Dermis microvascular lymphatic vessel endothelial cell (primary cell): ENCODE results near the gene NFIA. TPM values are rescaled to one million over a fixed set of nuclear protein-coding genes. Genes with fewer than 3 reads are reported as not detected.

Experiments
- DNase-seq, 2 donors: peaks; one replicate each; pipeline versions ENCODE4 v3.0.0 to v3.0.0-alpha.2; 2010; ENCODE audit warnings: low read depth in 2 of 2
- total RNA-seq: library from RNA; depleted of rRNA; stranded (reverse); fragments of >200 nt; gene quantifications from 2 replicates; pipeline ENCODE4 v1.2.1, GENCODE V29; 2014

NFIA gene
- total RNA-seq, 1 donor from 2014 or later = 9.6 TPM

- no peak for DNase-seq
These were observed 392.0 kb downstream of the NFIA start for GRCh38 chr1:61474269-61474817.

GRCh38 chr1:61474963-61475362, 392.6 kb downstream of the NFIA start:
- no peak for DNase-seq

GRCh38 chr1:61477301-61477700, 394.9 kb downstream of the NFIA start:
- DNase-seq = no peak

GRCh38 chr1:61480273-61480935, 398.0 kb downstream of the NFIA start:
- DNase-seq = no peak

GRCh38 chr1:61481315-61481715, 399.0 kb downstream of the NFIA start:
- DNase-seq = no peak

- DNase-seq = no peak
These were observed 399.9 kb downstream of the NFIA start for GRCh38 chr1:61482170-61482734.

- DNase-seq = no peak
These were observed 404.6 kb downstream of the NFIA start for GRCh38 chr1:61486783-61487536.

- DNase-seq = no peak
These were observed 405.4 kb downstream of the NFIA start for GRCh38 chr1:61487801-61488200.

GRCh38 chr1:61490924-61491323, 408.6 kb downstream of the NFIA start:
- DNase-seq = no peak

GRCh38 chr1:61491497-61491896, 409.1 kb downstream of the NFIA start:
- DNase-seq = no peak

- DNase-seq = no peak
These were observed 411.6 kb downstream of the NFIA start for GRCh38 chr1:61494000-61494399.

GRCh38 chr1:61496501-61496900, 414.1 kb downstream of the NFIA start:
- no peak for DNase-seq

GRCh38 chr1:61497013-61497412, 414.7 kb downstream of the NFIA start:
- DNase-seq = no peak

GRCh38 chr1:61498342-61498741, 416.0 kb downstream of the NFIA start:
- DNase-seq = no peak

GRCh38 chr1:61501971-61502916, 419.9 kb downstream of the NFIA start:
- no peak for DNase-seq

- DNase-seq = no peak
These were observed 421.9 kb downstream of the NFIA start for GRCh38 chr1:61504305-61504704.

GRCh38 chr1:61504852-61505390, 422.6 kb downstream of the NFIA start:
- DNase-seq = no peak

GRCh38 chr1:61506236-61506635, 423.9 kb downstream of the NFIA start:
- DNase-seq = no peak

GRCh38 chr1:61506944-61507500, 424.7 kb downstream of the NFIA start:
- DNase-seq = no peak
